Parathyroid adenoma (tissue), 2 donors: ENCODE data around the gene OBSL1.

Source experiments
- H2AFZ ChIP-seq: fragments of 300-600 bp; sonication (generic); one replicate; pipeline ENCODE4 v1.7.0; 2017; ENCODE audit warnings: antibody characterized with exemption, mild to moderate bottlenecking
- H3K27ac ChIP-seq: fragments of 300-600 bp; sonication (generic); one replicate; pipeline ENCODE4 v1.7.0; 2017
- H3K27me3 ChIP-seq: fragments of 300-600 bp; sonication (generic); one replicate; pipeline ENCODE4 v1.7.0; 2017; ENCODE audit warnings: low read length; ENCODE audit not compliant: control insufficient read depth, insufficient read depth
- H3K36me3 ChIP-seq: fragments of 300-600 bp; sonication (generic); one replicate; pipeline ENCODE4 v1.7.0; 2017; ENCODE audit warnings: low read length; ENCODE audit not compliant: control insufficient read depth, insufficient read depth
- H3K4me1 ChIP-seq: fragments of 300-600 bp; sonication (generic); one replicate; pipeline ENCODE4 v1.7.0; 2017; ENCODE audit warnings: control low read depth
- H3K4me2 ChIP-seq: fragments of 300-600 bp; sonication (generic); one replicate; pipeline ENCODE4 v1.7.0; 2017; ENCODE audit warnings: low read length
- H3K4me3 ChIP-seq: fragments of 300-600 bp; sonication (generic); one replicate; pipeline ENCODE4 v1.7.0; 2017; ENCODE audit warnings: low read depth, low read length
- H3K79me2 ChIP-seq: fragments of 300-600 bp; sonication (generic); one replicate; pipeline ENCODE4 v1.7.0; 2017; ENCODE audit warnings: control low read depth
- H3K9ac ChIP-seq: fragments of 300-600 bp; sonication (generic); one replicate; pipeline ENCODE4 v1.7.0; 2017; ENCODE audit warnings: mild to moderate bottlenecking
- H3K9me3 ChIP-seq: fragments of 300-600 bp; sonication (generic); one replicate; pipeline ENCODE4 v1.7.0; 2017; ENCODE audit warnings: low read length; ENCODE audit not compliant: control insufficient read depth
- CTCF ChIP-seq: fragments of 300-600 bp; sonication (generic); IDR thresholded peaks from one replicate; pipeline ENCODE4 v1.7.0; 2017; ENCODE audit warnings: antibody characterized with exemption, mild to moderate bottlenecking
- donor health status: primary hyperparathyroidism.

Gene OBSL1

GRCh38 chr2:219560893-219561178 is 10.5 kb downstream of the OBSL1 start:
- Histone ChIP-seq H3K4me3 (no peak overlapping the region), H3K4me1 (no peaks in the 10 kb centered on the region), H3K9ac (no peak overlapping the region), H3K9me3 (no peaks in the 10 kb centered on the region), H3K36me3 (no peaks in the 10 kb centered on the region), H2AFZ (no peak overlapping the region), H3K4me2 (no peak overlapping the region), H3K27me3 (no peaks in the 10 kb centered on the region), H3K79me2 (no peaks in the 10 kb centered on the region), H3K27ac (no peak overlapping the region)
- TF ChIP-seq CTCF, result no peak

GRCh38 chr2:219560037-219560892 is 11.1 kb downstream of the OBSL1 start:
- Histone ChIP-seq H3K9me3 (no peaks in the 10 kb centered on the region), H3K79me2 (no peaks in the 10 kb centered on the region), H2AFZ (no peak overlapping the region), H3K4me1 (no peaks in the 10 kb centered on the region), H3K27ac (no peak overlapping the region), H3K4me2 (no peak overlapping the region), H3K36me3 (no peaks in the 10 kb centered on the region), H3K27me3 (no peaks in the 10 kb centered on the region), H3K9ac (no peak overlapping the region), H3K4me3 (no peak overlapping the region)
- peak; percentile 50 for TF ChIP-seq CTCF

- H3K79me2 ChIP-seq, result no peaks in the 10 kb centered on the region
- no peaks in the 10 kb centered on the region for H3K9me3 ChIP-seq
- no peak overlapping the region for H3K9ac ChIP-seq
- H3K27ac ChIP-seq, result no peak overlapping the region
- H3K4me3 ChIP-seq, result no peak overlapping the region
- H2AFZ ChIP-seq, result no peak overlapping the region
- H3K36me3 ChIP-seq, result no peaks in the 10 kb centered on the region
- no peak overlapping the region for H3K4me2 ChIP-seq
- no peaks in the 10 kb centered on the region for H3K4me1 ChIP-seq
- TF ChIP-seq CTCF, result no peak
- H3K27me3 ChIP-seq, result no peaks in the 10 kb centered on the region
Measured at GRCh38 chr2:219559156-219559915, 12.0 kb downstream of the OBSL1 start.

GRCh38 chr2:219557791-219558785 is 13.3 kb downstream of the OBSL1 start:
- H3K79me2 ChIP-seq, result no peaks in the 10 kb centered on the region
- H2AFZ ChIP-seq, result no peak overlapping the region
- H3K4me3 ChIP-seq, result no peak overlapping the region
- H3K36me3 ChIP-seq, result no peaks in the 10 kb centered on the region
- no peak overlapping the region for H3K4me2 ChIP-seq
- no peak overlapping the region for H3K27ac ChIP-seq
- no peak for TF ChIP-seq CTCF
- no peak overlapping the region for H3K9ac ChIP-seq
- no peaks in the 10 kb centered on the region for H3K4me1 ChIP-seq
- H3K9me3 ChIP-seq, result no peaks in the 10 kb centered on the region
- peaks cover under 1% of the 10 kb centered on the region for H3K27me3 ChIP-seq
